Limb (tissue), 2 donors: Measurements from ENCODE around the gene JAKMIP1.
"Not testable (repeated sequence)": the region's sequence is repeated elsewhere in the genome, so short reads cannot be mapped to it uniquely, and the experiment has no call there.

ENCODE experiments used
- DNase-seq, 2 donors: peaks; one replicate each; pipeline ENCODE4 v3.0.0-alpha.2; 2016; ENCODE audit errors: extremely low spot score in 2 of 2

The JAKMIP1 gene

DNA sequence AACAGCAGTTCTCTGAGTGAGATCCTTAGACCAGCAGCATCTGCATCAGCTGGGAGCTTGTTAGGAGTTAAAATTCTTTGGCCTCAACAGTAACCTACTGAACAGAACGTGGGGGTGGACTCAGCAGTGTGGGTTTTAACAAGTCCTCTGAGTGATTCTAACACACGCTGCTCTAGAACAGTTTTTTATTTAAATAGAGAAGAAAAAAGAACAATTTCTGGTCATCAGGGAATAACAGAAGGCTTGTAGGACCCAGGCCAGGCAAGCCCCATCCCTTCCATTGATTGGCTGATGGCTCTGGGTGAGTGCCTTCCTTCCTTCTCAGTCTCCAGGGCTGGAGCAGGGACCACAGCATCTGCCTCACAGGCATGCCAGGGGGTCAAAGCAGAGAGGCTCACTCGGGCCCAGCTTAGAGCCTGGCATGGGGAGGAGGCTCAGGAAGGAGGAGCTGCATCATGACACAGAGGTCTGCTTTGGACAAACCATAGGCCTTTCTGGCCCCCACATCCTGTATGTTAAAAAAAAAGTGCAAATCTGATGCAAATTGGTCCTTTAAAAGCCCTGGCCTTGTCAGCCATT, 56.7 kb downstream of the JAKMIP1 start:
- DNase-seq = no peak

DNA sequence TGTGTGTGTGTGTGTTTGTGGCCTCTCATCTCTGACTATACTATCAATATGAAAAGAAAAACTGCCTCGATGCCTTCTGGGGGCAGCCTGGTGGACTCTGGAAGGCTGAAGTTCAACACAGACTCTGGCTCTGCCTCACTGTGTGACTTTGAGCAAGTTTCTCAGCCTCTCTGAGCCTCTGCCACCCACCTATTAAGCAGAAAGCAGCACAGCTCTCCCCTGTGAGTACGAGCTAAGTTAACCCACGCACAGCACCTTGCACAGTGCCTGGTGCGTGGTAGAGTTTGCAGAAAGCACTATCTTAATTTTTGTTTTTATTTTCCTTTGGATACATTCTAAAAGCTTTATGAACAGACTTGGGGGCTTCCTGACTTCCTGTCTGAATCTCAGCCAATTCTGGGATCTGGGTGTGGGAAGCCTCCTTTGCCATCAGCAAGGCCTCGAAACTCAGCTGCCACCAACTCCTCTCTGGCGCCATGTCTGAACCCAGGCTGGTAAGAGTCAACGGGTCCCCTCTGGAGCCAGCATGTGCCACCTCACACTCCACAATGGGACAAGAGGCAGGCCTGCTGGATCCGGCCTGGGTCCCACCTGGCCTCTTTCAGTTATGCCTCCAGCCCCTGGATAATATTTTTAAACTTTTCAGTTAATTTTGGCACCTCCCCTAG, 57.3 kb downstream of the JAKMIP1 start:
- no peak for DNase-seq

DNA sequence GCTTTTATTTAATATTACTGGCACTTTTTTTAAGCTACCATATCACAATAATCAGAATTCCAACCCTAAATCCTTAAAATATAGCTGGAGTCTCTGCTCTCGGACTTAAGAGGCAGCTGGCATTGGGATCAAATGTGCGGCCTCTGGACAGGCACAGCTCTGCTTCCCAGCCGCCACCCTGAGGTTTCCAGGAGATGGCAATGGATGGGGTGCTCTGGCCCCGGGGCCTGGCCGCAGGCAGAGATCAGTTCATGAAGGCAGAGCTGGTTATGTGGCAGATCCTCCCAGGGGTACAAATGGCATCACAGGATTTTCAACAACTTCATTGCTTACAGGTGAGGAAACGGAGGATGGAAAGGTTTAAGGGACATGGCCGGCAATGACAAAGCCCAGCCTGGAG, 57.8 kb downstream of the JAKMIP1 start:
- DNase-seq = no peak

DNA sequence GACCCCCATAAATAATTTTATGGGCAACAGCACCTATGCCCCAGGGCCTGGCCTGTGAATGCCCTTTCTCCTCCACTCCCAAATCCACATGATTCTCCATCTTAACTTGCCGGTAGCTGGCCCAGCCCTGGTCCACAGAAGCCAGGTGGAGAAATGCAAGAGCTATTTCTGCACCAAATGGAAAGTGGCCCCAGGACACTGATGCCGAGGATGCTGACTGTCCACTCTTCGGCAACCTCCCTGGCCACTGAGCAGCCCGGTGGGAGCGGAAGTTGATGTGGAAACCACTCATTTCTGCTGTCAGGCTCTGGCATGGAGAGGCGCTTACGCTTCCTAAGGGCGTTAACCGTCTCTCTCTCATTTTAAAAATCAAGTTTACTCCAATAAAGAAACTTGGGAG, 58.8 kb downstream of the JAKMIP1 start:
- no peak for DNase-seq

DNA sequence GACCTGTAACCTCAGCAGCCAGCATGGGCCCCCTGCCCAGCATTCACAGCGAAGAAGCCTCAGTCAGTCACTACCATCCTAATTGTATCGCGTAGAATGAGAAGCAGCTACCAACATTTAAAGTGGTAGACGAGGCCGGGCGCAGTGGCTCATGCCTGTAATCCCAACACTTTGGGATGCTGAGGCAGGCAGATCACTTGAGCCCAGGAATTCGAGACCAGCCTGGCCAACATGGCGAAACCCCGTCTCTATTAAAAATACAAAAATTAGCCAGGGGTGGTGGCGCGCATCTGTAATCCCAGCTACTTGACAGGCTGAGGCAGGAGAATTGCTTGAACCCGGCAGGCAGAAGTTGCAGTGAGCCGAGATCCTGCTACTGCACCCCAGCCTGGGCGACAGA, 59.3 kb downstream of the JAKMIP1 start:
- DNase-seq = not testable (repeated sequence)

DNA sequence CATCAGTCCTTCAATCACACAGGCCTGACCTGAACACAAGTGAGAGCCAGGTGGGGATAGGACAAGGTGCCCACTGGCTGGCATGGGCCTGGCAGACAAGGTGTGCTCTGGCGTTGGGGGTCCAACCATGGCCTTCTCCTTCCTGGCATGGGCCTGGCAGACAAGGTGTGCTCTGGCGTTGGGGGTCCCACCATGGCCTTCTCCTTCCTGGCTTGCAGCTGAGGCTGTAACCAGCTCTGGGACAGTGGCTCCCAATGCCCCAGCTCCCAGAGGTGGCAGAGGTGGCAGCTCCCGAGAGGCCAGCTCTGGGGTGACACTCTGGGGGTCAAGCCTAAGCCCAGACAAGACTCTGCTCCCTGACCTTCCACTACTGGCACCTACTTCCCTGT, 62.6 kb downstream of the JAKMIP1 start:
- no peak for DNase-seq

DNA sequence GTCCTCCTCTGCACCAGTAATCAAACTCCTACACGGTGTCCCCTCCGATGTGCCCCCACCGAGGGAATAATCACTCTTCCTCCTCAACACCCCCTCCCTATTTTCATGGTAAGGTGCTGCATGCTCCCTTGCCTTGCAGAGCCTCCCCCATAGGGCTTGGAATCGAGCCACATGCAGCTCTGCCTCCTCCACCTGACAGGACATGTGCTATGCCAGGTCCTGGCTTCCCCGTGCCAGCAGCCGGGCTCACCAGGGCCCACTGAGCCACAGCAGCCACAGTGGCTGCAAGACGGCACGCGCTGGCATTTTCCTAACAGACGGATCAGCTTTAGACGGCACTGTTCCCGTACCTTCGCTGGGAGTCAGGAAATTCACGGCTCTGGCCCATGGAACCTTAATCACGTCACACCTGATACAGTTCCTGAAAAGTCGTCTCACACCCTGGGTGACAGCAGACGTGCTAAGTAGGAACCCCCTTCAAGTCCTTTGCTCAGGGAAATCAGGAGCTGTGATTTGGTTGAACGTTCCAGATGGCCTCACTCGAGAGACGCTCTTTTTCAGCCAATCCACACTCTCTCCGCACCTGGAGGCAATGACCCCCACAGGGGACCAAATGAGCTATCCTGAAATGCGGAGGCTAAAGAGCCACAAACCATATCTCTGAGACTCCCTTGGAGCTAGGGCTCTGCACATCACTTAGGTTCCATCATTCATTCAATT, 63.2 kb downstream of the JAKMIP1 start:
- DNase-seq = no peak

DNA sequence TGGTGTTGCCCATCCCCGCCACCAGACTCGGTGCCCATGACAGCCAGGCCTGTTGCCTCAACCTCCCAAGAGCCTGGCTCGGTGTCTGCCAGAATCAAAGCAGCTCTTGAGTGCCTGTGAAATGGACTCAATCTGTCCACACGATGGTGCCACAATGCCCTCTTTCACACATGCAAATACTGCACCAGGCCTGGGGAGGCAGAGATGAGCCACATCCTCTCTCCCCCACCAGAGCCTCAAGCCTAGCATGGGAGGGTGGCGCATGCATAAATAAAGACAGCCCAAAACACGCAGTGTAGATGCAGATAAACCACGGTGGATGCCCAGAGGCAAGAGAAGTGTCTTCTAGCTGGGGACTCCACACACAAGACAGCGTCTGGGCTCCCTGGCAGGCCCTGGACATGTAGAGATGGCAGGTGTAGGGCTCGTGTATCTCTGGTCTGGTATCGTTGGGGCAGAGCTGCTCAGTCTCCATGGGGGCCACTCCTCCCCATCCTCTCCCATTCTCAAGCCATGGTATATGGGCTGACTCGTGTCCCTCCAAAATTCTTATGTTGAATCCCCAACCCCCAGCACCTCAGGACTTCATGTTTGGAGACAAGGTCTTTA, 65.6 kb downstream of the JAKMIP1 start:
- no peak for DNase-seq

DNA sequence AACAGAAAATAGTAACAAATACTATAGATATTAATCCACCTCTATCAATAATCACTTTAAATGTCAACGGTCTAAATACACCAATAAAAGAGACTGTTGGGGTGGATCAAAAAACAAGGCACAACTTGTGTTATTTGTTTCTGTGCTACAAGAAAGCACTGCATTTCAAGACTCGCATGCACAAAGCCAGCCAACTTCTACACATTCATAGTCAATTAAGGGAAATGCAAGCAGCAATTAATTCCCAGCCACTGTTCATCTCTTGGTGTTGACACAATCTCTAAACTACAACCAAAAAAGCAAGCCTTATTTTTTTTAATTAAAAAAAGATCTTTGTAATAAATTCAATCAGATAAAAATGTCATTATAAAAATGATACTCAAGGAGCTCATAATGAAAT, 67.6 kb downstream of the JAKMIP1 start:
- no peak for DNase-seq

DNA sequence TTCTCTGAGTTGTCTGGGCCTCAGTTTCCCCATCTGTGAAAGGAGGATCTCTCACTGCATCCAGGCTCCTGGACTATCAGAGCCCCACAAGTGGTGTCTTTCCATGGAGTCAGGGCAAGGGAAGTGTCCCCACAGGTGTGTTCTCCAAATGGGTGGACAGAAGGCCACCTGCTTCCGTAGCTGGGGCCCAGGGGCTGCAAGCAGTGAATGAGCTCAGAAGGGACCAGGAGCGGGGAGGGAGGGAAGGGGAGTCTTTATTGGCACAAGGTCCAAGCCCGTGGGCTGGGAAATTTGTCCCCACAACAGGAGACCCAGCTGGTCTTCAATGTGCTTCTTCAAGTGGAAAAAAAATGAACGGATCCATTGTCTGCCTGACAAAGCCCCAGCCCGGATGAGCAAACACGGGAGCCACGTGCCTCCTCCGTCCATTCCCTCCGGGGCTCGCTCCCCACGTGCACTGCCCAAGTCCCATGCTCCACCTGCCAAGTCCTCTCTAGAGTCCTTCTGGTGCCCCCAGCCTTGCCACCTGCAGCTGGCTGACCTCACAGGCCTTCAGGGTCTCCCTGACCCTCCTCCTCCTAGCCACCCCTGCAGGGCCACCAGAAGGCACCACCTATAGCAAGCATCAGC, 72.0 kb downstream of the JAKMIP1 start:
- DNase-seq = no peak

DNA sequence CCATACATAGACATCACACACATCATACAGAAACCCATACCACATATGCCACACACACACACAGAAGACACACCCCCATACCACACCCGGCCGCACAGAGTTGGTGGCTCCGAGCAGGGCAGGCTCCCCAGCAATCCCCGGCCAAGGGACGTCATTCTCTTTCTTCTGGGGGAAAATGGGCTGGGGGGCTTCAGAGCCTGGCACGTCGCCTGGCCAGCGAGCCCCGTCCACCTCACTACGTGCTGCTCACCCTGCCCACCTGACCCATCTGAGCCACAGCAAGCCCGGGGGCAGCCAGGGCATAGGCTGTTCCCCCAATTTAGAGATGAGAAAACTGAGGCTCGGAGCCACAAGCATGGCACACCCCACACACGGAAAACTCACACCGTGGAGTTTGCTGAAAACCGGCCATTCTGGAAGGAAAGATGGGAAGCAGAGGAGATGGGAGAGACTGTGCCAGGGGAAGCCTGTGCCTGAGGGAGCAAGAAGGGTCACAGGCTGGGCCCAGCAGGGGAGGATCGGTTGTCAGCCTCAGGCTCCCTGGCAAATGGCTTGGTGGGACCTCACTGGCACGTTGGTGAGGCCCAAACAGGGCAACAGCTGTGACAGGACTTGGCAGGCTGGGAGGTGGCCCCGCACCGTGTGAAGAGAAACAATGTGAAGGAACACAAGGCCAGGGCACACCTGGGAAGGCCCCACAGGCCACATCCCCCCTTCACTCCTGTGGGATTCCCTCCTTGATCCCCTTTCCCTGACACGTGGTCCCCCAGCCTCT, 73.2 kb downstream of the JAKMIP1 start:
- DNase-seq = no peak

DNA sequence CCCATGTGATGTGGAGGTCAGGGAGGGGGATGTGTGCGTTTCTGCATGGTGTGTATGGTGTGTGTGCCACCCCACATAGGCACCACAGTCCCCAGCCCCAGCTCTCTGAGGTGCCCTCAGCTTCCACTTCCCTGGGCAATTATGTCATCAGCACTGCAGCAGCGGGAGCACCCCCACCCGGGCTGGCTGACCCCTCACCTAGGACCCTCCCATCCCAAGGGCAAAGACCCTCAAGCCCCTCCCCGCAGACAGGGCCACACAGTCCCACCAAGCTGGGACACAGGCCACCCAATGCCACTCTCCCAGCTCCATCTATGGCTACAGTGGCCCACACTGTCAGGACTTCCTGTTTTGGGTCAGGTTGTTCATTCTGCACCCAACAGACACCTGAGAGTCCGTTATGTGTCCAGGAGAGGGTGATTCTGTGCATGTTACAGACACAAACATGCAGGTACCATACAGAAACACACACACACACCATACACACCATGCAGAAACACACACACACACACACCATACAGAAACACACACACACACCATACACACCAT, 75.2 kb downstream of the JAKMIP1 start:
- no peak for DNase-seq

DNA sequence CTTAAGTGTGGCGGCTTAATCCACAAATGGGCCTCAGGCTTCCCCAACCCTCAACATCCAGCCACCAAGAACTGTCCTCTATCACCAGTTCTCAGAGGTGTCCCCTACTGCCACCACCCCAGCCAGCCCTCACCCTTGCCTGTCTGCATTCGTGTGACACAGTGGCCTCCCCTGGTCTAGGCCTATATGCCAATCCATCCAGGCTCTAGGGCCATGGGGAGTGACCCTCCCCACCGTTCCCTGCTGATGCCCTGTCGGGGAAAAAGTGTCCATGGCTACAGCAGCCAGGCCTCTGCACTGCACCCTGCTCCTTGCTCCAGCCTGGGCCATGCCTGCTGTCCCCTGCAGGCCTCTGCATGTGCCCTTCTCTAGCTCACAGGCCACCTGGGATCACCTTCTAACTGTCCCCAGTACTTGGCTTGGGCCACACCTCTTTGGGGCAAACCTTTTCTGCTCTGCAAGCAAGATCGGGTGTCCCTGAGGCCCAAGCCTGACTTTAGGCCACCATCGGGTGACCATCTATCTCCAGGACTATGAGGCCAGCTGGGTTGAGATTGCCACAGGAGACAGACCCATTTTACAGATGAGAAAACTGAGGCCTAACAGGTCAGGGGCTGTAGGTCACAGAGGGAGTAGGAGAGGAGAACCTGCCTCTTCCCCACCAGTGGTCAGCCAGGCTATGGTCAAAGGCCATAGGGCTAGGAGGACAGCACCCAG, 75.8 kb downstream of the JAKMIP1 start:
- DNase-seq = no peak

DNA sequence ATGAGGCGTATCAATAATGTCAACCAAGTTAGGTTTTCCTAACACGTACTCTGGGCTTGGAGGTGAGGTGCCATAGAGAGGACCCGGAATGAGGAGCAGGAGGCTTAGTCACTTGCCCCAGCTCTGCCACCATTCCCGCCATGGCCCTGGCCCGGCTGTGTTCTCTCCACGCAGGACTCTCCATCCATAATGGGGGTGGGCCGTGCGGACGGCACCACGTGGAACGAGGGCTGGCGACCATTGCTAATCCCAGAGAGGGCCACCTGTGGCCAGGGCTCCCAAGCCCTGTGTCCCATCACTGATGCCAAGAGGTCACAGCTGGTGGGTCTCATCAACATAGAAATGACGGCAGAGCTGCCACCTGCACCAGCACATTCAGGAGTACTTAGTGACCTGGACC, 76.4 kb downstream of the JAKMIP1 start:
- no peak for DNase-seq

DNA sequence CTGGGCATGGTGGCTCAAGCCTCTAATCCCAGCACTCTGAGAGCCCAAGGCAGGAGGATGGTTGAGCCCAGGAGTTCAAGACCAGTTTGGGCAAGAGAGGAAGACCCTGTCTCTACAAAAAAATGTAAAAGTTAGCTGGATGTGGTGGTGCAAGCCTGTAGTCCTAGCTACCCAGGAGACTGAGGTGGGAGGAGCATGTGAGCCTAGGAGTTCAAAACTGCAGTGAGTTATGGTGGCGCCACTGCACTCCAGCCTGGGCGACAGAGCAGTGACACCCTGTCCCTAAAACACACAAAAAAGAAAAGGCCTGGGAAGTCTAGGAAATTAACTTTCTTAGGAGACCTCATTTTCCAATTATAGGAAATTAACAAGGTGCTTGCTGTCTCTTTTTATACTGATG, 76.8 kb downstream of the JAKMIP1 start:
- DNase-seq = no peak

DNA sequence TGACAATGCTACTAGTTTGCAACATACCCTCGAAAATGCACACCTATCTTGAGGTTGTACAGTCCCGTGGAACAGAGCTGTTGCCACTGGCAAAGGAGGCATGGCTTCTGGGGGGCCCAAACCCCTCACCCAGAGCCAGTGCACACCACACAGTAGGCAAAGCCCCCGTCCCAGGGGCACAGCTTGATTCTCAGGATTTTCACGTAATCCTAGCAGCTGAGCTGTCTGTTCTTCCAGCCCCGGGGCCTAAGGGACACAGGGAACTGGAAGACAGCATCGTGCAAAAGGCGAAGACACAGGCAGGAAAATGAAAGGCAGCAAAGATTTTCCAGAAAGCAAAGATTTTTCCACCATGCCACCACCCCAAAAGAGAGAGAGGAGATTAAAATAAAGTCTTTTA, 77.2 kb downstream of the JAKMIP1 start:
- no peak for DNase-seq

DNA sequence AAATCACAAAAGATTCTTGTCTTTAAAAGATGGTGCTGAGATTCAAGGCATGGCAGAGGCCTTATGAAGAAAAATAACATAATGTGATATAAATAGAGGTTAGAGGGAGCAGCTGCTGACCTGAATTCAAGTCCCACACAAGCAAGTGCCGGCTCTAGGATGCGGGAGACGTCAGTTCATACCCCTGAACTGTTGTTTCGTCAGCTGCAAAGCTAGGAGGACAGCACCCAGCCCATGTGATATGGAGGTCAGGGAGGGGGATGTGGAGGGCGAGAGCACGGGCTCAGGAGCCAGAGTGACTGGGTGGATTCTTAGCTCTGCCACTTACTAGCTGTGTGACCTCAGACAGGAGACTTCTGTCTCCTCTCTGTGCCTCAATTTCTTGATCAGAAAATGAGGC, 77.9 kb downstream of the JAKMIP1 start:
- DNase-seq = no peak

DNA sequence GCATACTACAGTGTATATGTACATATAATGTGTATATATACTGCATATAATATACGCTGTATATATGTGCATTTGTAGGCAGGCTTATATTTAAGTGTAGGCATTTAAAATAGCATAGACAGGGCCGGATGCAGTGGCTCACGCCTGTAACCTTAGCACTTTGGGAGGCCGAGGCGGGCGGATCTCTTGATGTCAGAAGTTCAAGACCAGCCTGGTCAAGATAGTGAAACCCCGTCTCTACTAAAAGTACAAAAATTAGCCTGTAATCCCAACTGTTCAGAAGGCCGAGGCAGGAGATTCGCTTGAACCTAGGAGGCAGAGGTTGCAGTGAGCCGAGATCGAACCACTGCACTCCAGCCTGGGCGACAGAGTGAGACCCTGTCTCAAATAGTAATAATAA, 78.4 kb downstream of the JAKMIP1 start:
- DNase-seq = no peak

DNA sequence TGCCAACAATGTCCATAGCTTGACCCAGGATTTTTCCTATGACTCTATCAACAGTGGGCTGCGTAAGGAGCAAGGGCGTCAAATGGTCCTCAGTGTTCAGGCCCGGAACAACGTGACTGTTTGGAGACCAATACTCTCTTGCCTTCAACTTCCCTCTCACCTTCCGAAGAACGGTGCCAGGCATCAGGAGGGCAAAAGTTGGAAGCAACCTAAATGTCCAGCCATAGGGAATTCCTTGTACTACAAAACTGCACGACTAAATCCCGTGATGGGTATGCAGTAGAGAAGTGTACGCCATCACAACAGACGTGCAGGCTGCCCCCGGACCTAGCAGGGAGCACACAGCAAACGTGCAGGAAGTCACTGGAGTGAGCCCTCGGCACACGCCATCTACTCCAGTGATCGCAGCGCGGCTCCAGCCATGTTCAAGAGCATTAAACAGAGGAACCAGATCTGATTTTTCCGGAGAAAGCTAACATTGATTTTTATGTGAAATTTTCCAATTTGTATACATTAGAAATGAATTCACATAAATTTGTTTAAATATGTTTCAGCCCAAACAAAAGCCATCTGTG, 79.0 kb downstream of the JAKMIP1 start:
- DNase-seq = no peak

DNA sequence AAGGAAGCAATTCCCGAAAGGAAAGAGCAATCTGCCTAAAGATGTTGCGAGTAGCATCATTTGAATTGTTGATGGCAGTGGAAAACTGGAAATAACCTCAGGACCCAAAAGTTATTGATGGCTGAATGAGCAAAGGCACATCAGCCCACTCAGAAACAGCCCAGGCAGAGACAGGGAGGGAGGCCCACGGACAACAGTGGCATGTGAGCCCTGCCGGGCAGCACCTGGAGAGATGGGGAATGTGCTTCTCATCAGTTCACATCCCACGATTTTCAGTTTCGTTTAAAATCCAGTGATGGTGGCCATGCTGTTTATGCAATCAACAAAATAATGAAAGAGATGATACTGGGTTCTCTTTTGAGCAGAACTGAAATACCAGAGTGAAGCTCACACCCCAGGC, 80.0 kb downstream of the JAKMIP1 start:
- no peak for DNase-seq
